Astrocyte (in vitro differentiated cells and primary cell): Measurements from ENCODE around the gene RTN1. TPM values are rescaled to one million over a fixed set of nuclear protein-coding genes. Genes with fewer than 3 reads are reported as not detected.
A peak's percentile ranks its signal among the peaks of the same experiment; 100 is the strongest.

Experiments
- DNase-seq: peaks from one replicate; pipeline ENCODE4 v3.0.0-alpha.2; 2010; ENCODE audit warnings: low read depth
- FAIRE-seq: peaks from 2 replicates; lab custom pipeline; 2011; peaks lifted over from hg19 to GRCh38; lab: Jason Lieb, UNC
- H2AFZ ChIP-seq: 2 replicates; pipeline ENCODE4 v1.6.0; 2012; ENCODE audit warnings: low read depth, low read length, inconsistent platforms
- H3K27ac ChIP-seq: 2 replicates; pipeline ENCODE4 v1.5.1; 2011; ENCODE audit warnings: low read depth, low read length, inconsistent platforms
- H3K27me3 ChIP-seq: 2 replicates; pipeline ENCODE4 v1.6.0; 2011; ENCODE audit warnings: low read length, inconsistent platforms; ENCODE audit not compliant: insufficient read depth
- H3K36me3 ChIP-seq: 2 replicates; pipeline ENCODE4 v1.5.1; 2011; ENCODE audit warnings: low read length, inconsistent platforms; ENCODE audit not compliant: insufficient read depth
- H3K4me1 ChIP-seq: 2 replicates; pipeline ENCODE4 v1.5.1; 2011; ENCODE audit warnings: low read length, inconsistent platforms; ENCODE audit not compliant: insufficient read depth
- H3K4me2 ChIP-seq: 2 replicates; pipeline ENCODE4 v1.6.0; 2012; ENCODE audit warnings: low read length, inconsistent platforms
- H3K4me3 ChIP-seq: 2 replicates; pipeline ENCODE4 v1.5.1; 2011; ENCODE audit warnings: low read depth, mild to moderate bottlenecking, low read length, inconsistent platforms; ENCODE audit not compliant: insufficient read depth
- H3K79me2 ChIP-seq: 2 replicates; pipeline ENCODE4 v1.6.0; 2012; ENCODE audit warnings: mild to moderate bottlenecking, low read length, inconsistent platforms; ENCODE audit not compliant: insufficient read depth
- H3K9ac ChIP-seq: 2 replicates; pipeline ENCODE4 v1.6.0; 2012; ENCODE audit warnings: mild to moderate bottlenecking, low read length, inconsistent platforms
- H3K9me3 ChIP-seq: 2 replicates; pipeline ENCODE4 v1.5.1; 2012; ENCODE audit warnings: low read depth, mild to moderate bottlenecking, low read length, inconsistent platforms; ENCODE audit not compliant: insufficient read depth
- H4K20me1 ChIP-seq: 2 replicates; pipeline ENCODE4 v1.6.0; 2012; ENCODE audit warnings: low read length, inconsistent platforms; ENCODE audit not compliant: insufficient read depth
- H3K27ac Mint-ChIP-seq: one replicate; pipeline ENCODE4 v1.8.0; 2021; ENCODE audit warnings: mild to moderate bottlenecking, mixed read lengths; ENCODE audit not compliant: unreplicated experiment
- H3K27me3 Mint-ChIP-seq: one replicate; pipeline ENCODE4 v1.8.0; 2021; ENCODE audit warnings: low read depth, mixed read lengths; ENCODE audit not compliant: unreplicated experiment
- H3K36me3 Mint-ChIP-seq: one replicate; pipeline ENCODE4 v1.8.0; 2021; ENCODE audit warnings: low read depth, mixed read lengths; ENCODE audit not compliant: unreplicated experiment
- H3K4me1 Mint-ChIP-seq: one replicate; pipeline ENCODE4 v1.8.0; 2021; ENCODE audit warnings: low read depth, mixed read lengths; ENCODE audit not compliant: unreplicated experiment
- H3K4me3 Mint-ChIP-seq: one replicate; pipeline ENCODE4 v1.8.0; 2021; ENCODE audit warnings: mild to moderate bottlenecking, moderate library complexity, mixed read lengths; ENCODE audit not compliant: unreplicated experiment
- H3K9me3 Mint-ChIP-seq: one replicate; pipeline ENCODE4 v1.8.0; 2021; ENCODE audit warnings: mild to moderate bottlenecking, mixed read lengths; ENCODE audit not compliant: unreplicated experiment
- EZH2 ChIP-seq: IDR thresholded peaks from 2 replicates; pipeline ENCODE4 v1.6.1; 2012; ENCODE audit warnings: mild to moderate bottlenecking, low read length, inconsistent platforms; ENCODE audit not compliant: insufficient read depth
- total RNA-seq: library from RNA; stranded (reverse); gene quantifications from 2 replicates; pipeline ENCODE4 v1.2.1, GENCODE V29; 2021
- TF ChIP-seq, protein P1 (sequence below): IDR thresholded peaks from 2 replicates; pipeline ENCODE4 v1.5.1; 2011; ENCODE audit warnings: low read depth, mild to moderate bottlenecking, inconsistent platforms, low read length, moderate library complexity; ENCODE audit not compliant: insufficient read depth

The RTN1 gene
- total RNA-seq, 1 donor from 2014 or later = 1.2 TPM

DNA sequence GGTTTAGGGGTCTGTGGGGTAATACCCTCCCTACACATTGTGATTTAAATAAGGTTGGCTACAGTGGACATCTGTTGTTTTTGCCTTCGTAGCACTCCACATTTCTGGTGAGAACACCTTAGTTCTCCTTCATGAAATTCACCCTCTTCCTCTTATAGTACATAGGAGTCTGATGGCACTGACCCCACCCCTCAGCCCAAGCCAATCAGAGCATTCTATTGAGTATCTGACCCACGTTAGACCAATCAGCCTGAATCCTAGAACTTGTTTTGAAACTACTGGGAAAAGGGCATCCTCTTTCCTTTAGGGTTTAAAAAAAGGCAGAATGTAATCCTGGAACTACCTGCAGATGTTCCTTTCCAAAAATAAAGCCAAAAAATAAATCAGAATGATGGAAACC is 33.6 kb upstream of the RTN1 start:
- no peak overlapping the region for H3K27ac Mint-ChIP-seq
- no peak overlapping the region for H3K4me2 ChIP-seq
- no peak for FAIRE-seq

DNA sequence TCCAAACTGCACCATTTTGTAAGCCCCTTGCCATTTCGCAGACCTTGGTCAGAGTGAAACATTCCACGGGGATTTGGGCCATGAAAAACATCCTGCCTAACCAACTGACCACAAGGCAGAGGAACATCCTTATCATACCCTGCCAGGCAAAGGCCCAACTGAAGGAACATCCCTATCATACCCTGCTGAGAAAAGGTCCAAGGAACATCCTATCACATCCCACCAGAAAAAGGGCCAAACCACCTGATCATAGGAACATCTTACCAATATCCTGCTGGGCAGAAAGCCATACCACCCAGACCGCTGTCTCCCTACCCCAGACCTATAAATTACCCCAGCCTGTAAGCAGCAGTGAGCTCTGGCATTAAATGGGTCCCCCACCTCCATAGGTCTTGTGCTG is 30.0 kb upstream of the RTN1 start:
- H3K4me3 ChIP-seq = no peak overlapping the region
- no peak for FAIRE-seq
- no peaks in the 10 kb centered on the region for H3K9me3 Mint-ChIP-seq

More for the DNA sequence above, 33.6 kb upstream of the RTN1 start:
- Histone ChIP-seq H3K27ac (no peak overlapping the region), H2AFZ (no peak overlapping the region), H3K9ac (no peak overlapping the region), H3K4me3 (no peak overlapping the region), H4K20me1 (no peaks in the 10 kb centered on the region), H3K79me2 (no peaks in the 10 kb centered on the region), H3K9me3 (no peaks in the 10 kb centered on the region), H3K4me1 (no peaks in the 10 kb centered on the region), H3K36me3 (no peaks in the 10 kb centered on the region), H3K27me3 (no peaks in the 10 kb centered on the region)
- no peaks in the 10 kb centered on the region for H3K36me3 Mint-ChIP-seq
- TF ChIP-seq EZH2 = no peak
- TF ChIP-seq, protein P1, sequence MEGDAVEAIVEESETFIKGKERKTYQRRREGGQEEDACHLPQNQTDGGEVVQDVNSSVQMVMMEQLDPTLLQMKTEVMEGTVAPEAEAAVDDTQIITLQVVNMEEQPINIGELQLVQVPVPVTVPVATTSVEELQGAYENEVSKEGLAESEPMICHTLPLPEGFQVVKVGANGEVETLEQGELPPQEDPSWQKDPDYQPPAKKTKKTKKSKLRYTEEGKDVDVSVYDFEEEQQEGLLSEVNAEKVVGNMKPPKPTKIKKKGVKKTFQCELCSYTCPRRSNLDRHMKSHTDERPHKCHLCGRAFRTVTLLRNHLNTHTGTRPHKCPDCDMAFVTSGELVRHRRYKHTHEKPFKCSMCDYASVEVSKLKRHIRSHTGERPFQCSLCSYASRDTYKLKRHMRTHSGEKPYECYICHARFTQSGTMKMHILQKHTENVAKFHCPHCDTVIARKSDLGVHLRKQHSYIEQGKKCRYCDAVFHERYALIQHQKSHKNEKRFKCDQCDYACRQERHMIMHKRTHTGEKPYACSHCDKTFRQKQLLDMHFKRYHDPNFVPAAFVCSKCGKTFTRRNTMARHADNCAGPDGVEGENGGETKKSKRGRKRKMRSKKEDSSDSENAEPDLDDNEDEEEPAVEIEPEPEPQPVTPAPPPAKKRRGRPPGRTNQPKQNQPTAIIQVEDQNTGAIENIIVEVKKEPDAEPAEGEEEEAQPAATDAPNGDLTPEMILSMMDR = no peak
- H3K4me3 Mint-ChIP-seq = no peak overlapping the region
- DNase-seq = no peak
- no peaks in the 10 kb centered on the region for H3K4me1 Mint-ChIP-seq
- peaks cover 3% of the 10 kb centered on the region for H3K27me3 Mint-ChIP-seq
- no peaks in the 10 kb centered on the region for H3K9me3 Mint-ChIP-seq

DNA sequence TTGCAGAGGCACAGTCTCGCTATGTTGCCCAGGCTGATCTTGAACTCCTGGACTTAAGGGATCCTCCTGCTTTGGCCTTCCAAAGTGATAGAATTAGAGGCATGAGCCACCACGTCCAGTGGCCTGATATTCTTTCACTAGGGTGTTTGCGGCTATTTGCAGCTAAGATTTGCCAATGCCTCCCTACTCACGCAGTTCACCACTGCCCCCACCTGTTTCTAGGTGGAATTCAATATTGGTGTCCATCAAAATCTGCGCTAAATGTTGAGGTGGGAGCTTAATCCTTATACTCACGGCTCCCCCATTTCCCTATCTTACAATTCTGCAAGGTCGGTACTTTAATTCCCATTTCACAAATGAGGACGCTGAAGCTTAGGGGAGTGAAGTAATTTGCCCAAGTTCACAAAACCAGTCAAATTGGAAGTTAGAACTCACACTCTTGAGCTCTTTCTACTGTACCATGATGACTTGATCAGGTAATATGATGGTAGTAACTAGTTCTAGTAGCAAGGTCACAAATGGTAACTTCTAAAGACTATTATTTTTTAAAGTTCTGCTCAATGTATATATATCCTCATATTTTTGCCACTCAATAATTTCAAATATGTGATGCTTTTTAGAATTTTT is 27.3 kb upstream of the RTN1 start:
- no peak overlapping the region for H3K27ac Mint-ChIP-seq
- Histone ChIP-seq H2AFZ (no peak overlapping the region), H3K9ac (no peak overlapping the region), H3K4me1 (no peaks in the 10 kb centered on the region), H4K20me1 (no peaks in the 10 kb centered on the region), H3K79me2 (no peaks in the 10 kb centered on the region), H3K4me3 (no peak overlapping the region), H3K27ac (no peak overlapping the region), H3K27me3 (peaks cover 4% of the 10 kb centered on the region), H3K9me3 (no peaks in the 10 kb centered on the region), H3K36me3 (no peaks in the 10 kb centered on the region), H3K4me2 (no peak overlapping the region)
- peaks cover 5% of the 10 kb centered on the region for H3K27me3 Mint-ChIP-seq
- H3K36me3 Mint-ChIP-seq = no peaks in the 10 kb centered on the region
- no peak for TF ChIP-seq EZH2
- TF ChIP-seq, protein P1 = peak; percentile 46
- DNase-seq (peak; percentile 4), FAIRE-seq (no peak)
- H3K4me1 Mint-ChIP-seq = no peaks in the 10 kb centered on the region
- H3K9me3 Mint-ChIP-seq = no peaks in the 10 kb centered on the region
- H3K4me3 Mint-ChIP-seq = no peak overlapping the region

More for the DNA sequence above, 30.0 kb upstream of the RTN1 start:
- H3K27me3 Mint-ChIP-seq = peaks cover 5% of the 10 kb centered on the region
- no peak overlapping the region for H3K4me2 ChIP-seq
- no peaks in the 10 kb centered on the region for H3K79me2 ChIP-seq
- no peak overlapping the region for H3K27ac ChIP-seq
- no peaks in the 10 kb centered on the region for H3K4me1 Mint-ChIP-seq
- H3K9ac ChIP-seq = no peak overlapping the region
- no peak for DNase-seq
- H3K4me1 ChIP-seq = no peaks in the 10 kb centered on the region
- H3K27me3 ChIP-seq = peaks cover 4% of the 10 kb centered on the region
- no peak overlapping the region for H2AFZ ChIP-seq
- H3K4me3 Mint-ChIP-seq = no peak overlapping the region
- H3K9me3 ChIP-seq = no peaks in the 10 kb centered on the region
- H3K36me3 ChIP-seq = no peaks in the 10 kb centered on the region
- no peak overlapping the region for H3K27ac Mint-ChIP-seq
- TF ChIP-seq, protein P1 = no peak
- no peak for TF ChIP-seq EZH2
- H4K20me1 ChIP-seq = no peaks in the 10 kb centered on the region
- no peaks in the 10 kb centered on the region for H3K36me3 Mint-ChIP-seq
